Fibroblast of villous mesenchyme (primary cell): ENCODE results near the gene ZNF768. TPM values are rescaled to one million over a fixed set of nuclear protein-coding genes. Genes with fewer than 3 reads are reported as not detected.

Experiments
- DNase-seq: peaks from one replicate; pipeline ENCODE4 v3.0.0-alpha.2; 2010; ENCODE audit warnings: low read depth
- H3K4me3 ChIP-seq: 2 replicates; pipeline ENCODE4 v1.5.1; 2011; ENCODE audit warnings: low read depth, mild to moderate bottlenecking, low read length
- CTCF ChIP-seq: IDR thresholded peaks from 2 replicates; pipeline ENCODE4 v1.5.1; 2012; ENCODE audit warnings: low read depth, mild to moderate bottlenecking, low read length; ENCODE audit not compliant: insufficient read depth
- total RNA-seq: library from RNA; depleted of rRNA; stranded (reverse); fragments of >200 nt; gene quantifications from 2 replicates; pipeline ENCODE4 v1.2.3, GENCODE V29; 2012

Gene ZNF768
- total RNA-seq, 1 donor: 22.0 TPM

- TF ChIP-seq CTCF: no peak
- peak overlapping the region; percentile 56 for H3K4me3 ChIP-seq
- no peak for DNase-seq
Observed at GRCh38 chr16:30561089-30561816, 34.9 kb upstream of the ZNF768 start.

GRCh38 chr16:30559690-30560089 is 33.3 kb upstream of the ZNF768 start:
- no peak overlapping the region for H3K4me3 ChIP-seq
- no peak for DNase-seq
- no peak for TF ChIP-seq CTCF

- no peak for TF ChIP-seq CTCF
- peak overlapping the region; percentile 41 for H3K4me3 ChIP-seq
- DNase-seq: no peak
Observed at GRCh38 chr16:30558789-30559377, 32.5 kb upstream of the ZNF768 start.

GRCh38 chr16:30557957-30558788 is 31.8 kb upstream of the ZNF768 start, which contains the start of gene ZNF764:
Gene ZNF764, minus strand, starts transcription at chr16:30558374. Its CDS starts 192 bp downstream, at chr16:30558182.
- DNase-seq: peak; percentile 98
- no peak for TF ChIP-seq CTCF
- peak within 1 kb of the TSS; percentile 80 for H3K4me3 ChIP-seq

GRCh38 chr16:30557707-30557956 is 31.3 kb upstream of the ZNF768 start:
- peak overlapping the region; percentile 80 for H3K4me3 ChIP-seq
- no peak for TF ChIP-seq CTCF
- DNase-seq: no peak

- DNase-seq: no peak
- no peak for TF ChIP-seq CTCF
- no peak overlapping the region for H3K4me3 ChIP-seq
Observed at GRCh38 chr16:30556125-30556473, 29.7 kb upstream of the ZNF768 start.
